ENCODE measurements around the gene LYZL4. TPM values are rescaled to one million over a fixed set of nuclear protein-coding genes. Genes with fewer than 3 reads are reported as not detected.

Gene LYZL4
- total RNA-seq, 6 donors from 2014 or later, result not detected

GRCh38 chr3:42397644-42398043, 12.8 kb downstream of the LYZL4 start:
- Histone ChIP-seq H3K4me1 (no peaks in the 10 kb centered on the region), H3K4me3 (no peak overlapping the region), H3K9me3 (no peaks in the 10 kb centered on the region), H3K27me3 (no peaks in the 10 kb centered on the region), H3K36me3 (no peaks in the 10 kb centered on the region), H3K27ac (no peak overlapping the region)
- 90 to 93% methylated on average over 8 of the region's 8 CpGs for WGBS, 2 donors
- ATAC-seq (ENCODE audit: low FRiP score in 2 of 2), result no peak
- no peak for DNase-seq
- TF ChIP-seq POLR2AphosphoS5 (IDR thresholded peaks at IDR 0.05) (no peak), EP300 (IDR thresholded peaks at IDR 0.05) (no peak), CTCF (IDR thresholded peaks at IDR 0.05) (no peak), POLR2A (IDR thresholded peaks at IDR 0.05) (no peak)

DNA sequence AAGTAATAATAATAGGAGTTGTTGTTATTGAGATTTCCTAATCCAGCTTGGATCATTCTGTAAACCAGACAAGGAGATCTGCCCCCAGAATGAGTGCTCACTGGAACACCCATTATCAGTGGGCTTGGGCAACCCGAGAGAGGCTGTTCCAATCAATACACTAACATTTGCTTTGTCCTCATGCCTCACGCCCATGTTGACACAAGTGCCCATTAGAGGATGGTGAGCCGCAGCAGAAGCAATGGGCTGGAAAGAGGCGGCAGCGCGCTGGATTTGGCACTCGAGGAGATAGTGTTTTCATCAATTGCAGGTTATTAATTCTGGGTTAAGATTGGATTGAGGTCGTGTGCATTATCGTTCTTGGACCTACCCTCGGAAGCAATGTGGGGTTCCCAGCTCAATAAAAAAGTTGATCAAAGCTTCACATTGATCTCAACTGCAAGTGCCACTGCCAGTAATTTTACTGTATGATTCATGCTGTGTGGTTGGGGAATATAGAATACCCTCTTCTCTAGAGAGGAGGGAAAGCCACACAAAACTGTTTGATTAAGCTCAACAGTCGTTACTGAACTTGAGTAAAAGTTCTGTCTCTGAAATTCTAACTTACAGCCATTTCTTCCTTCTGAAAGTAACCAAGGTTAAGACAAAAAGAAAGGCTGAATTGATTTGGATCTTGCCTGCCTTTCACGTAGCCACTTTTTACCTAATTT, 15.7 kb downstream of the LYZL4 start:
- WGBS, 2 donors, result 82% methylated on average over 12 of the region's 12 CpGs
- H3K27me3 ChIP-seq, result no peaks in the 10 kb centered on the region
- H3K9me3 ChIP-seq, result no peaks in the 10 kb centered on the region
- H3K4me3 ChIP-seq, result no peak overlapping the region
- no peaks in the 10 kb centered on the region for H3K36me3 ChIP-seq
- no peaks in the 10 kb centered on the region for H3K4me1 ChIP-seq
- ATAC-seq (ENCODE audit: low FRiP score in 2 of 2) (no peak), DNase-seq (no peak)
- H3K27ac ChIP-seq, result no peak overlapping the region
- TF ChIP-seq POLR2A (IDR thresholded peaks at IDR 0.05), result no peak
- no peak for TF ChIP-seq CTCF (IDR thresholded peaks at IDR 0.05)
- TF ChIP-seq POLR2AphosphoS5 (IDR thresholded peaks at IDR 0.05), result no peak
- no peak for TF ChIP-seq EP300 (IDR thresholded peaks at IDR 0.05)

- H3K27ac ChIP-seq, result no peak overlapping the region
- WGBS, 2 donors, result 49 to 52% methylated on average over 10 of the region's 10 CpGs
- H3K9me3 ChIP-seq, result no peaks in the 10 kb centered on the region
- no peak overlapping the region for H3K4me3 ChIP-seq
- TF ChIP-seq EP300 (IDR thresholded peaks at IDR 0.05), result no peak
- TF ChIP-seq POLR2A (IDR thresholded peaks at IDR 0.05), result no peak
- TF ChIP-seq POLR2AphosphoS5 (IDR thresholded peaks at IDR 0.05), result no peak
- no peak for TF ChIP-seq CTCF (IDR thresholded peaks at IDR 0.05)
- H3K27me3 ChIP-seq, result no peaks in the 10 kb centered on the region
- H3K4me1 ChIP-seq, result no peaks in the 10 kb centered on the region
- ATAC-seq (ENCODE audit: low FRiP score in 2 of 2) (no peak), DNase-seq (no peak)
- H3K36me3 ChIP-seq, result no peaks in the 10 kb centered on the region
These were observed 22.4 kb downstream of the LYZL4 start for GRCh38 chr3:42387802-42388651.

DNA sequence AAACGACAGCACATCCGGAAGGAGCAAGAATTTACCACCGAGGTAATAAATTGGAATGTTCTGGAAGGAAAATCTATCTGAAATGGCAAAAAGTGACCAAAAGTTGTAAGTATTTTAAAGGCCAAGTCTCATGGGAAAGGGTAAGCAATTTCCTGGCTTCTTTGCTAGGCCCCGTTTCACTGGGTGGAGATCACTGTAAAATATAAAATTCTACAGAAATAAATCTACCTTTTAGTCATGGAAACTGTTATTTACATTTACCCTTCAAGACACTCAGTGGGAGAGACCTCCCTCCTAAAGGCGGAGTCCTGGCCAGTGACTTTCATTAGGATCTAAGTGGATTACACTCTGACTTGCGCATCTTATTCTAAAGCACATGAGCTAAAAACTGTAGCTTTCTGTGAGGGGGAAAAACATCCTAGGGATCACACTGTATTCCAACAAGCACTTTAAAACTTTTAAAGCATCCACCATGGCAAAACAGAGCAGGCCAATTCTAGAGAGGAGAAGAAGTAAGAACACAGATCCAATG, 28.8 kb downstream of the LYZL4 start:
- Histone ChIP-seq H3K36me3 (no peaks in the 10 kb centered on the region), H3K27ac (no peak overlapping the region), H3K27me3 (no peaks in the 10 kb centered on the region), H3K4me1 (no peaks in the 10 kb centered on the region), H3K9me3 (no peaks in the 10 kb centered on the region), H3K4me3 (no peak overlapping the region)
- WGBS, 2 donors, result 90 to 94% methylated on average over 6 of the region's 6 CpGs
- no peak for DNase-seq
- TF ChIP-seq CTCF (IDR thresholded peaks at IDR 0.05) (no peak), POLR2A (IDR thresholded peaks at IDR 0.05) (no peak), POLR2AphosphoS5 (IDR thresholded peaks at IDR 0.05) (no peak), EP300 (IDR thresholded peaks at IDR 0.05) (no peak)
- no peak for ATAC-seq (ENCODE audit: low FRiP score in 2 of 2)
